H1 (cell line): ENCODE results near the gene NENF. TPM values are rescaled to one million over a fixed set of nuclear protein-coding genes. Genes with fewer than 3 reads are reported as not detected.

Experiments
- CTCF ChIA-PET: fragments of 300-600 bp; sonication (Branson Sonifier 250); formaldehyde crosslinking; loops from one replicate; lab custom pipeline; 2021; ENCODE audit not compliant: partially characterized antibody; lab: Charles Lee
- POLR2A ChIA-PET: fragments of 300-600 bp; sonication (Branson Sonifier 250); formaldehyde crosslinking; loops from one replicate; lab custom pipeline; 2021; ENCODE audit warnings: inconsistent platforms; ENCODE audit not compliant: partially characterized antibody; lab: Charles Lee
- DNase-seq, 2 experiments: peaks; one replicate each; pipeline versions ENCODE4 v3.0.0 to v3.0.0-alpha.2; 2010 to 2022; ENCODE audit warnings: low spot score in 2 of 2, low read depth in 1 of 2, mixed read lengths in 1 of 2
- FAIRE-seq: peaks from 2 replicates; lab custom pipeline; 2011; peaks lifted over from hg19 to GRCh38; lab: Jason Lieb, UNC
- H2AFZ ChIP-seq: 2 replicates; pipeline ENCODE4 v1.8.1; 2012; ENCODE audit warnings: low read length, inconsistent platforms
- H2AK5ac ChIP-seq: 2 replicates; pipeline ENCODE4 v1.6.1; 2013; ENCODE audit warnings: low read depth, low read length
- H2BK120ac ChIP-seq: replicated peaks from 2 replicates; pipeline ENCODE3; 2013; ENCODE audit warnings: low read depth, low read length, inconsistent platforms
- H2BK12ac ChIP-seq: 2 replicates; pipeline ENCODE4 v1.6.1; 2013; ENCODE audit warnings: low read depth, low read length
- H2BK15ac ChIP-seq: 2 replicates; pipeline ENCODE4 v1.6.1; 2013; ENCODE audit warnings: low read length
- H2BK20ac ChIP-seq: 2 replicates; pipeline ENCODE4 v1.6.1; 2013; ENCODE audit warnings: low read length
- H2BK5ac ChIP-seq: 2 replicates; pipeline ENCODE4 v1.6.1; 2013; ENCODE audit warnings: low read depth, low read length
- H3K14ac ChIP-seq: 2 replicates; pipeline ENCODE4 v1.6.1; 2013; ENCODE audit warnings: inconsistent platforms; ENCODE audit not compliant: insufficient read length
- H3K18ac ChIP-seq: 2 replicates; pipeline ENCODE4 v1.6.1; 2013; ENCODE audit warnings: low read length; ENCODE audit errors: extremely low read depth
- H3K23ac ChIP-seq: 2 replicates; pipeline ENCODE4 v1.6.1; 2013; ENCODE audit warnings: inconsistent platforms; ENCODE audit not compliant: insufficient read length
- H3K23me2 ChIP-seq: 2 replicates; pipeline ENCODE4 v1.6.1; 2013; ENCODE audit warnings: low read depth, low read length
- H3K27ac ChIP-seq: 2 replicates; pipeline ENCODE4 v1.6.1; 2011; ENCODE audit warnings: low read depth, low read length, inconsistent platforms
- H3K27me3 ChIP-seq, 4 experiments: replicated peaks in 1 of 4; 1 replicate in 1 of 4; 2 replicates in 3 of 4; pipeline versions ENCODE4 v1.6.1 to v1.8.1; 2011 to 2013; ENCODE audit warnings: low read length in 3 of 4, mild to moderate bottlenecking in 3 of 4, inconsistent platforms in 2 of 4, mixed read lengths in 2 of 4, moderate library complexity in 1 of 4; ENCODE audit not compliant: control insufficient read depth in 3 of 4, insufficient read depth in 3 of 4; ENCODE audit errors: extremely low read depth in 1 of 4
- H3K36me3 ChIP-seq, 4 experiments: 2 replicates each; pipeline versions ENCODE4 v1.6.1 to v1.8.1; 2011 to 2013; ENCODE audit warnings: mild to moderate bottlenecking in 4 of 4, low read length in 3 of 4, moderate library complexity in 2 of 4, control low read depth in 1 of 4, inconsistent platforms in 1 of 4; ENCODE audit not compliant: insufficient read depth in 4 of 4, control insufficient read depth in 2 of 4
- H3K4ac ChIP-seq: replicated peaks from 2 replicates; pipeline ENCODE3; 2013; ENCODE audit warnings: low read length, low read depth, mixed read lengths, inconsistent platforms; ENCODE audit not compliant: insufficient read length
- H3K4me1 ChIP-seq, 4 experiments: replicated peaks in 1 of 4; 1 replicate in 1 of 4; 2 replicates in 3 of 4; pipeline versions ENCODE4 v1.6.1 to v1.8.1; 2011 to 2013; ENCODE audit warnings: low read length in 3 of 4, inconsistent platforms in 2 of 4, mixed read lengths in 1 of 4; ENCODE audit not compliant: insufficient read depth in 4 of 4, control insufficient read depth in 3 of 4
- H3K4me2 ChIP-seq, 2 experiments: 2 replicates each; pipeline versions ENCODE4 v1.6.1 to v1.8.1; 2011 to 2013; ENCODE audit warnings: low read depth in 2 of 2, low read length in 2 of 2, control low read depth in 1 of 2, inconsistent platforms in 1 of 2, mild to moderate bottlenecking in 1 of 2; ENCODE audit not compliant: insufficient read depth in 1 of 2
- H3K4me3 ChIP-seq, 4 experiments: fragments of 200-600, 300-600 bp in 1 of 4; sonication (generic), shearing (Covaris generic), sonication (Bioruptor Twin) in 1 of 4; 2 replicates each; pipeline versions ENCODE4 v1.5.1 to v1.8.1; 2011 to 2016; ENCODE audit warnings: low read length in 4 of 4, low read depth in 3 of 4, control low read depth in 2 of 4, inconsistent platforms in 2 of 4, mild to moderate bottlenecking in 2 of 4, mixed read lengths in 1 of 4, moderate library complexity in 1 of 4; ENCODE audit not compliant: insufficient read depth in 2 of 4; ENCODE audit errors: extremely low read depth in 1 of 4
- H3K56ac ChIP-seq: replicated peaks from 2 replicates; pipeline ENCODE3; 2013; ENCODE audit warnings: low read depth, mild to moderate bottlenecking, mixed read lengths, low read length, inconsistent platforms; ENCODE audit not compliant: insufficient read length
- H3K79me1 ChIP-seq: 2 replicates; pipeline ENCODE4 v1.6.1; 2013; ENCODE audit warnings: low read depth, low read length, control low read depth
- H3K79me2 ChIP-seq, 2 experiments: 2 replicates each; pipeline versions ENCODE4 v1.6.1 to v1.8.1; 2012 to 2013; ENCODE audit warnings: low read length in 2 of 2, mild to moderate bottlenecking in 2 of 2, inconsistent platforms in 1 of 2; ENCODE audit not compliant: insufficient read depth in 2 of 2, control insufficient read depth in 1 of 2
- H3K9ac ChIP-seq, 4 experiments: replicated peaks in 1 of 4; 1 replicate in 1 of 4; 2 replicates in 3 of 4; pipeline versions ENCODE4 v1.6.1 to v1.8.1; 2011 to 2013; ENCODE audit warnings: low read depth in 3 of 4, low read length in 3 of 4, control low read depth in 2 of 4, mild to moderate bottlenecking in 2 of 4, moderate library complexity in 2 of 4, inconsistent platforms in 1 of 4; ENCODE audit errors: extremely low read depth in 1 of 4
- H3K9me3 ChIP-seq, 2 experiments: 2 replicates each; pipeline versions ENCODE4 v1.6.1 to v1.8.1; 2012 to 2013; ENCODE audit warnings: mild to moderate bottlenecking in 2 of 2, moderate library complexity in 2 of 2, control low read depth in 1 of 2, inconsistent platforms in 1 of 2, low read depth in 1 of 2, low read length in 1 of 2, mixed read lengths in 1 of 2; ENCODE audit not compliant: insufficient read depth in 2 of 2
- H4K20me1 ChIP-seq, 2 experiments: replicated peaks in 1 of 2; 2 replicates each; pipeline versions ENCODE3 to v1.8.1; 2011 to 2013; ENCODE audit warnings: inconsistent platforms in 2 of 2, low read length in 2 of 2, mild to moderate bottlenecking in 1 of 2; ENCODE audit not compliant: insufficient read depth in 2 of 2, control insufficient read depth in 1 of 2
- H4K5ac ChIP-seq: 2 replicates; pipeline ENCODE4 v1.6.1; 2013; ENCODE audit warnings: low read length, low read depth, mixed read lengths, inconsistent platforms; ENCODE audit not compliant: insufficient read length
- H4K8ac ChIP-seq: 2 replicates; pipeline ENCODE4 v1.8.0; 2013; ENCODE audit warnings: mild to moderate bottlenecking, moderate library complexity, low read length, inconsistent platforms; ENCODE audit not compliant: insufficient read depth; ENCODE audit errors: extremely low read depth
- H4K91ac ChIP-seq: replicated peaks from 2 replicates; pipeline ENCODE3; 2013; ENCODE audit warnings: low read length, mixed read lengths, inconsistent platforms; ENCODE audit not compliant: insufficient read length
- EZH2 ChIP-seq: fragments of 200-600 bp; sonication (generic); IDR thresholded peaks from 2 replicates; pipeline ENCODE4 v1.7.1; 2012; ENCODE audit warnings: low read depth, mild to moderate bottlenecking, moderate library complexity, low read length, inconsistent platforms; ENCODE audit not compliant: severe bottlenecking
- RBBP5 ChIP-seq: IDR thresholded peaks from 2 replicates; pipeline ENCODE4 v1.7.1; 2012; ENCODE audit warnings: low read depth, mild to moderate bottlenecking, inconsistent platforms, low read length, moderate library complexity, borderline replicate concordance
- TAF1 ChIP-seq: IDR thresholded peaks from 2 replicates; pipeline ENCODE4 v1.6.1; 2011; ENCODE audit warnings: mild to moderate bottlenecking, low read depth, low read length
- TBP ChIP-seq: IDR thresholded peaks from 2 replicates; pipeline ENCODE4 v1.6.1; 2011; ENCODE audit warnings: low read depth, low read length, improper control_type of control experiment
- ZNF274 ChIP-seq: IDR thresholded peaks from 2 replicates; pipeline ENCODE4 v1.7.0; 2012; ENCODE audit warnings: low read length, borderline replicate concordance; ENCODE audit errors: extremely low read depth
- WGBS, 2 experiments: shearing (Covaris generic) in 1 of 2; methylation state at CpG; one replicate each; pipeline versions ENCODE4 v1.1.6 to v1.1.7; 2013 to 2015; ENCODE audit warnings: low lambda C conversion rate in 2 of 2, mixed read lengths in 2 of 2, inconsistent platforms in 1 of 2, low coverage in 1 of 2, missing lambda C conversion rate in 1 of 2; ENCODE audit not compliant: insufficient replicate concordance in 2 of 2, insufficient coverage in 1 of 2, insufficient read length in 1 of 2; ENCODE audit errors: extremely low coverage in 1 of 2, missing lambda C conversion rate in 1 of 2; 5-methylcytosine and 5-hydroxymethylcytosine counted together
- long read RNA-seq, 2 experiments: library from RNA in 1 of 2; library from capped mRNA in 1 of 2; stranded (forward); transcript quantifications; one replicate each; pipeline ENCODE4 v2.0.0, GENCODE V29; 2021; ENCODE audit warnings: inconsistent platforms in 1 of 2
- polyA minus RNA-seq, 3 experiments: library from RNA; depleted of rRNA, polyadenylated mRNA; stranded (reverse); fragments of >200 nt; gene quantifications; 1 replicate in 2 of 3; 2 replicates in 1 of 3; pipeline ENCODE4 v1.2.3, GENCODE V29; 2011
- polyA plus RNA-seq, 7 experiments: library from polyadenylated mRNA; depleted of rRNA in 3 of 7; stranded (reverse) in 5 of 7; unstranded in 2 of 7; fragments of >200 nt in 5 of 7; fragments of 200-250 nt in 2 of 7; gene quantifications; 1 replicate in 5 of 7; 2 replicates in 1 of 7; 4 replicates in 1 of 7; pipeline versions ENCODE4 v1.2.1 to v1.2.3, GENCODE V29; 2011 to 2013; ENCODE audit warnings: missing spikeins in 2 of 7, mixed read lengths in 2 of 7
- total RNA-seq: library from RNA; stranded (reverse); fragmentation: NEBNext Ultra II Directional; extraction: Animal tissue kit (Norgen Biotek cat#: 25700); gene quantifications from 2 replicates; pipeline ENCODE4 v1.2.1, GENCODE V29; 2021
- TF ChIP-seq, protein P1 (sequence below): IDR thresholded peaks from 2 replicates; pipeline ENCODE4 v1.6.1; 2012; ENCODE audit warnings: low read length, inconsistent platforms

Gene NENF
- 27.0 and 28.5 TPM in 2 replicates for total RNA-seq
- 22.1 and 28.0 TPM in 2 replicates for polyA plus RNA-seq (2011; rRNA removed)
- polyA plus RNA-seq (2011; cell fraction: cytosol; rRNA removed): 23.4 TPM
- 24.0 TPM for polyA plus RNA-seq (2011; cell fraction: nucleus; rRNA removed)
- polyA plus RNA-seq (2012, experiment 1 of 2): 35.4 to 45.5 TPM (median 38.2 TPM) in 4 replicates
- polyA plus RNA-seq (2012, experiment 2 of 2): 38.7 TPM
- 33.8 TPM for polyA plus RNA-seq (2013, experiment 1 of 2)
- 38.4 TPM for polyA plus RNA-seq (2013, experiment 2 of 2)
- 7.1 and 7.4 TPM in 2 replicates for polyA minus RNA-seq (2011; rRNA and poly(A)+ RNA removed)
- 9.5 TPM for polyA minus RNA-seq (2011; cell fraction: cytosol; rRNA and poly(A)+ RNA removed)
- 8.0 TPM for polyA minus RNA-seq (2011; cell fraction: nucleus; rRNA and poly(A)+ RNA removed)
- long read RNA-seq, experiment 1, transcript NENF-204 (3 exons, 845 nt): minor isoform, 5 of 51 reads
- long read RNA-seq, experiment 1, transcript NENF-201 (4 exons, 949 nt): major isoform, 42 of 51 reads
- long read RNA-seq, experiment 1, partial matches to known transcripts: 1 of 51 reads
- long read RNA-seq, experiment 1, other reads (novel, unspliced or antisense): 3 of 51 reads
- long read RNA-seq, experiment 2: 0 reads

DNA sequence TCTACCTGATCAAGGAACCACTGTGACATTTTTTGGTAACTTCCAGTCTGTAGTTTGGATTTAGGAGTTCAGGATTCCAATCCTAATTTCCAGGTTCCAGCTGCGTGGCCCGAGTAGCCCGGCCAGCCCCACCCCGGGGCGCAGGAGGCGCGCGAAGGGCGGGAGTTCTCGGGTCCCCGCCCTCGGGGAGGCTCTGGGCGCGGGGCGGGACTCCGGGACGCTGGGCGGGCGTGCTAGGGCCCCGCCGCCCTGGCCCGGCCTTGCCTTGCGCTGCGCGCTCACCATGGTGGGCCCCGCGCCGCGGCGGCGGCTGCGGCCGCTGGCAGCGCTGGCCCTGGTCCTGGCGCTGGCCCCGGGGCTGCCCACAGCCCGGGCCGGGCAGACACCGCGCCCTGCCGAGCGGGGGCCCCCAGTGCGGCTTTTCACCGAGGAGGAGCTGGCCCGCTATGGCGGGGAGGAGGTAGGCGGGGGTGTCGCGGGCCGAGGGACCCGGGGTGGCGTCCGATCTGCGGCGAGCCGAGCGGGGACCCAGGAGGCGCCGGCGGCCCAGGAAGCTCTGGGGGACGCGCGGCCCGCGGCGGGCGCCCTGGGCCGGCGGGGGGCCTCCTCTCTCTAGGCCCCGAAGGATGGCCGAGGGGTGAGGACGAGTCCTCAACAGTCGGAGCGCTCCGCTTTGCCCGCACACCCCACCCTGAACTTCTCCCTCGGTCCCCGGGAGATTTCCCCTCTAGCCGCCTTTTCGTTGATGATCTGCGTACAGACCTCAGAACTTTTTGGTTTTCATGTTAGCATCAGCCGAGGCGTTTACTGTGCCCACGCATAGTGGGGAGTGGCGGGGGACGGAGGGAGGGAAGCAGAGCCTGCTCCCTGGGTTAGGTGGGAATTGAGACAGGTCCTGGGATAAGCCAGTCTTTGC, at the start of gene NENF:
TSS of gene NENF (plus strand) at position 260 of the 916 bp plus-strand sequence. CDS start at position 284, 24 bp downstream.
- Histone ChIP-seq H3K4me2 (peak within 1 kb of the TSS; percentile 60 to 85), H3K79me1 (no peaks in the 10 kb centered on the region; the same call in 1 of the 2 replicates), H3K14ac (no peak within 1 kb of the TSS), H3K4ac (no peak within 1 kb of the TSS), H3K56ac (no peak within 1 kb of the TSS), H4K8ac (no peak within 1 kb of the TSS), H3K79me2 (no peaks in the 10 kb centered on the region; a peak in 1 of 4 replicates), H2BK12ac (no peak within 1 kb of the TSS), H3K9me3 (no peaks in the 10 kb centered on the region), H3K36me3 (no peaks in the 10 kb centered on the region), H2BK5ac (no peak within 1 kb of the TSS), H2BK20ac (no peak within 1 kb of the TSS), H2AK5ac (no peak within 1 kb of the TSS), H2BK15ac (no peak within 1 kb of the TSS), H3K4me3 (peak within 1 kb of the TSS; percentile 51 to 75 (median 55)), H3K27me3 (no peaks in the 10 kb centered on the region; a peak in 2 of 7 replicates), H3K23ac (no peak within 1 kb of the TSS), H3K27ac (no peak within 1 kb of the TSS), H4K5ac (no peak within 1 kb of the TSS), H4K20me1 (no peaks in the 10 kb centered on the region), H3K23me2 (peaks cover 2% of the 10 kb centered on the region; the same call in 1 of the 2 replicates), H3K9ac (peak within 1 kb of the TSS in 2 of 4 experiments; percentile 25 to 73; a peak in 2 of 7 replicates), H3K4me1 (peaks cover 3 to 5% (median 3%) of the 10 kb centered on the region in 4 experiments; a peak in 3 of 7 replicates), H2AFZ (peak within 1 kb of the TSS; percentile 45), H3K18ac (no peak within 1 kb of the TSS), H4K91ac (no peak within 1 kb of the TSS), H2BK120ac (no peak within 1 kb of the TSS)
- ChIA-PET POLR2A (interaction anchor here (1.1 kb wide), 1 partner anchor 177 kb away, joined by 3 read pairs; no protein-coding TSS in a partner anchor), CTCF (interaction anchor here (0.9 to 1.9 kb wide), 3 partner anchors 17 to 24 kb away, joined by 4 to 11 read pairs (median 4); no protein-coding TSS in a partner anchor)
- DNase-seq: peak in 1 of 2 experiments; percentile 79
- WGBS, 2 experiments: 2% methylated on average over 37 of the region's 86 CpGs; no CpG with 5 or more reads in 1 of the 2 experiments
- FAIRE-seq: no peak
- TF ChIP-seq TAF1: peak; percentile 29; the same call in 1 of the 2 replicates
- TF ChIP-seq, protein P1, sequence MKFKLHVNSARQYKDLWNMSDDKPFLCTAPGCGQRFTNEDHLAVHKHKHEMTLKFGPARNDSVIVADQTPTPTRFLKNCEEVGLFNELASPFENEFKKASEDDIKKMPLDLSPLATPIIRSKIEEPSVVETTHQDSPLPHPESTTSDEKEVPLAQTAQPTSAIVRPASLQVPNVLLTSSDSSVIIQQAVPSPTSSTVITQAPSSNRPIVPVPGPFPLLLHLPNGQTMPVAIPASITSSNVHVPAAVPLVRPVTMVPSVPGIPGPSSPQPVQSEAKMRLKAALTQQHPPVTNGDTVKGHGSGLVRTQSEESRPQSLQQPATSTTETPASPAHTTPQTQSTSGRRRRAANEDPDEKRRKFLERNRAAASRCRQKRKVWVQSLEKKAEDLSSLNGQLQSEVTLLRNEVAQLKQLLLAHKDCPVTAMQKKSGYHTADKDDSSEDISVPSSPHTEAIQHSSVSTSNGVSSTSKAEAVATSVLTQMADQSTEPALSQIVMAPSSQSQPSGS: no peak
- TF ChIP-seq EZH2: no peak
- no peak for TF ChIP-seq RBBP5
- TF ChIP-seq TBP: no peak
- no peak for TF ChIP-seq ZNF274
